GM18508 (cell line): Measurements from ENCODE around the gene SDSL.

Experiments used
- ATAC-seq: cut with Tn5 transposase; IDR thresholded peaks from one replicate; pipeline ENCODE4 v1.9.1; 2021; ENCODE audit warnings: moderate number of reproducible peaks; ENCODE audit not compliant: insufficient read depth, unreplicated experiment

SDSL gene, protein sequence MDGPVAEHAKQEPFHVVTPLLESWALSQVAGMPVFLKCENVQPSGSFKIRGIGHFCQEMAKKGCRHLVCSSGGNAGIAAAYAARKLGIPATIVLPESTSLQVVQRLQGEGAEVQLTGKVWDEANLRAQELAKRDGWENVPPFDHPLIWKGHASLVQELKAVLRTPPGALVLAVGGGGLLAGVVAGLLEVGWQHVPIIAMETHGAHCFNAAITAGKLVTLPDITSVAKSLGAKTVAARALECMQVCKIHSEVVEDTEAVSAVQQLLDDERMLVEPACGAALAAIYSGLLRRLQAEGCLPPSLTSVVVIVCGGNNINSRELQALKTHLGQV

DNA sequence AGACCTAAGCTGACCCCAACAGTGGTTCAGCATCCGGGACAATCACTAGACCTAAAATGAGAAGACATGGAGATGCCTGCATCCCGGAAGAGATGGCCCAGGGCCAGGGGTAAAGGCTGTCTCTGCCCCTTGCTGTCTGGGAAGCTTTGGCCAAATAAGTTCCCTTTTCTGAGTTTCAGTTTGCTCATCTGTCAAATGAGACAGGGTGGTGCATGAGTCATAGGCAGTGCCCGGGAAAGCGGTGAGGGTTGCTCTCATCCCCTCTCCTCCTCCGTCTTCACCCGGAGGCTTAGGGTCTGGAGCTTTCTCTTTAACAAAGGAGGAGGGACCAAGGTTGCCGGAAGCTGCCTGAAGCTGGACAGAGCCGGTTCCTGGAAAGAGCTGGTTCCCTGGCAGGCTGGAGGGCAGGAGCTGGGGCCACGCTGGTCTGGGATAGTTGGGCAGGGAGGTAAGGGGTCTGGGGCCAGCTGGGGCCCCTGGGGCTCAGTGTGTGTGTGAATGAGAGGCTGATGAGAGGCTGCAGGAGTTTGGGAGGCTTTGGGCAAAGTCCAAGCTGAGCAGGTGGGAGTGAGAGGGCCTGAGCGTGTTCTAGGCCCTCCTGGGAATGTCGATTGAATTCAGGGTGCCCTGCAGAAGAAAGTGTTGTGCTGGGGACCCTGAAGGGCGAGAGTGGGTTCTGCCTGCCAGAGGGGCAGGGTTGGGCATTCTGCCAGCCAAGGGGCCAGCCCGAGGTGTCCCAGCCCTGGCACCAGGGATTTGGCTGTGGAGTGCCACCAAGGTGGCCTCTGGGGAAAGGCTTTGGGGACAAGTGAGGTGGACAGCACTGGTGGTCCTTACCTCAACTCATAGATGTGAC lies at the start of gene SDSL:
SDSL (plus strand) TSS at position 351 of the 856 bp plus-strand sequence. CDS start 5,603 bp downstream, outside the sequence.
- peak; percentile 69 for ATAC-seq

DNA sequence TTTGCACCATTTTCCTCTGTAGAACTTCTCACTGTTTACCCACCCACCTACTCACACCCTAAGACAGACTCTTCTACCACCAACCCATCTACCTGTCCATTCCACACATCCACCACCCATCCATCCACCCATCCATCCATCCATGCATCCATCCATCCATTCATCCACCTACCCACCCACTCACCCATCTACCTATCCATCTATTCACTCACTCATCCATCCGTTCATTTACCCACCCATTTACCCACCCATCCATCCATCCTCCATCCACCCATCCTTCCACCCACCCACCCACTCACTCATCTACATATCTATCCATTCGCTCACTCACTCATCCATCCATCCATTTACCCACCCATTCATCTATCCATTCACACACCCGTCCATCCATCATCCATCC lies 48.7 kb upstream of the SDSL start:
- no peak for ATAC-seq

DNA sequence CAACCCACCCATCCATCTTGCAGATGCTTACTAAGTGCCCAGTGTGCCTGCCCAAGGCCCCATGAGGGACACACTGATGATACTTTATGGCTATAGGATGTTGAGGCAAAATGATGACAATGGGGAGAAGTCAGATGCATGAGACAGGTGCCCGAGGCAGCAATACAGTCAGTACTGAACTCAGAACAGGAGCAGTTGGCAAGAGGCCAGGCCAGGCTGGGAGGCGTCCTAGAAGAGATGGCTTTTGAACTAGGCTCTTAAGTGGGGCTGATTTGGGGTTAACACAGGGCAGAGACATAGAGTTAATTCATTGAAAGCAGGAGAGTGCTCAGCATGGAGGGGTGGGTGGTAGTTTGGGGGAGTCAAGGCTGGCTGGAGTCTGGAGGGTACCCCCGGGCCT lies 48.2 kb upstream of the SDSL start:
- ATAC-seq: no peak

DNA sequence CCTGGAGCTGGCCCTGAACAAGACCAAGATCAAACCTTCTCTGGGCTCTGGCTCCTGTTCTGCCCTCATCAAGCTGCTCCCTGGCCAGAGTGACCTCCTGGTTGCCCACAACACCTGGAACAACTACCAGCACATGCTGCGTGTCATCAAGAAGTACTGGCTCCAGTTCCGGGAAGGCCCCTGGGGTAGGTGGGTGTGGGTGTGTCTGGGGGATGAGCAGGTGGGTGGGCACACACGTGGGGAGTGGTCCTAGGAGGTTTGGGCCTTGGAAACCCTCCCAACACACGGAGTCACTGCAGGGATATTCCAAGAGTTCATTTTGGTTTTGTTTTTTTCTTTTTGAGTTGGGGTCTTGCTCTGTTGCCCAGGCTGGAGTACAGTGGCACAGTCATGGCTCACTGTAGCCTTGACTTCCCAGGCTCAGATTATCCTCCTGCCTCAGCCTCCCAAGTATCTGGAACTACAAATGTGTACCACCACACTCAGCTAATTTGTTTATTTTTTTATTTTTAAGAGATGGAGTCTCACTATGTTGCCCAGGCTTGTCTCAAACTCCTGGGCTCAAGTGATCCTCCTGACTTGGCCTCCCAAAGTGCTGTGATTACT lies 47.3 kb upstream of the SDSL start:
- no peak for ATAC-seq

DNA sequence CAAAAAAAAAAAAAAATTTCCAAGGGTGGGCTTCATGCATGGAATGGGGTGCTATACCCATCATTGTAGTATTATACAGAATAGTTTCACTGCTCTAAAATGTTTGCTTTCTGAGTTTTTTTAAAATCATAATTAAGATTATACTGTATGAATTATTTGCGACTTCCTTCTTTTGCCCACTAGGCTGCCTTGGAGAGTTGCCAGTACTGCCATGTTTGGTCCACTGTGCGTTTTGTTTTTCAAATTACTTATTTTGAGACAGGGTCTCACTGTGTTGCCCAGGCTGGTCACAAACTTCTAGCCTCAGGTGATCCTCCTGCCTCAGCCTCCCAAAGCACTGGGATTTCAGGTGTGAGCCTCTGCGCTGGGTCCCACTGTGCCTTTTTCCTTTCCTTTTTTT lies 43.9 kb upstream of the SDSL start:
- no peak for ATAC-seq

DNA sequence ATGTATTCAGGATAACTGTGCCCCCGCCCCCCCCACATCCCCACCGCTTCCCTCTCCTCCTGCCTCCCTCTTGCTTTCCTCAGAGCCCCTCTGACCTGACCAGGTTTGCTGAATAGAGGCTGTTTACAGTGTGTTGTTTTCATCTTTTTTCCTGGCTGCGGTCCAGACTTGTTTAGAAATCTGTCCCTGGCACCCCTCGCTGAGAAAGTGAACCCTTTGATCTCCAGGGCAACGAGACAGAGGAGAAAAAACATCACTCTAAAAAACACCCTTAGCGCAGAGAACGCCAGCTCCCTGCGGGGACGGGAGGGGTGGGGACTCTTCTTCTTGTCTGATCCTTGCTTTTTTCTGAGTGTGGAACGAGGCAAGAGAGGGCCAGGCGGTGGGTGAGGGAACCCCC lies 41.0 kb upstream of the SDSL start:
- ATAC-seq: no peak

DNA sequence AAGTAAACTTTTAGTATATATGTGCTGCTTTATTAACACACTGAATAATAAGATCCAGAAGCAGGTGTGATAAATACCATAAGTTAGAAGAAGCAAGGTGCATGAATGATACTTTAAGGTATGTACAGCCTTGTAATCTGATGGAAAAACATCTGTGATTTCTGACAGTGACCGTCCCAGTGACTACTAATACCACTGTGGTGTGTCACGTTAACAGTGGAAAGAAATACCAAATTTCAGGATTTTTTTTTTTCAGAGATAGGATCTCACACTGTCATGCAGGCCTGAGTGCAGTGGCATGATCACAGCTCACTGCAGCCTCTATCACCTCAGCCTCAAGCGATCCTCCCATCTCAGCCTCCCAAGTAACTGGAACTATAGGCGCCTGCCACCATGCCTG lies 40.0 kb upstream of the SDSL start:
- ATAC-seq: no peak

DNA sequence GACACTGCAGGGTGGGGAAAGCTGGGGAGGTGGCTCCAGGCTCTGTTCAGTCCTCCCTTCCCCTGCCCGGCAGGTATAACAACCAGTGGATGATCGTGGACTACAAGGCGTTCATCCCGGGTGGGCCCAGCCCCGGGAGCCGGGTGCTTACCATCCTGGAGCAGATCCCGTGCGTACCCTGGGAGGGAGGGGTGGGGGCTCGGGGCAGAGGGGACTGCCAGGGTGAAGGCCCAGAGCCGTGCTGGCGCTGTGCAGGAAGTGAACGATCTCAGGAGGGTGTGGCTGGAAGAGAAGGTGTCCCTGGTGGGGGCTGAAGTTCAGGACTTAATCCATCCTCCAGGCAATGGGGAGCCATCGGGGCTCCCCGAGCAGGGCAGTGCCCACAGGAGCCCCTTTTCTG lies 37.4 kb upstream of the SDSL start:
- ATAC-seq: no peak

DNA sequence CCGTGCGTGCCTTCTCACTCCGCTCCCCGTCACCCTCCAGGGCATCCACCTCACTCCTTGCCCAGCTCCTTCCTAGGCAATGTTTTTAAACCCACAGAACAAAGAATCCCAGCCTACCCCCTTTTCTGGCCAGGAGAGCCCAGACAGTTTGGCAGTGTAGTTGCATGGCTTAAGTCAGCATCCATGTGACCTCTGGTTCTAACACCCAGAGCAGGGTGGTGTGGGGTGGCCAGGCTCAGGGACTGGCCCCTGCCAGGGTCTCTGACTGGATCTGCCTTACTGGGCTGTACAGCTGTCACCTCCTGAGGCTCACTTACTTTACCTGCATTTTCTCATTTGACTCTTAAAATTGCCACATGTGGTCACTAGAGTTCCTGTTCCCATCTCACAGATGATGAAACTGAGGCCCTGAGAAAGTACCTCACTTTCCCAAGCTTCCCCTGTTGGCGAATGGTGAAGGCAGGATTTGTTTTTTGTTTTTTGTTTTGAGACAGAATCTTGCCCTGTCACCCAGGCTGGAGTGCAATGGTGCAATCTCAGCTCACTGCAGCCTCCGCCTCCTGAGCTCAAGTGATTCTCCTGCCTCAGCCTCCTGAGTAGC lies 36.8 kb upstream of the SDSL start:
- ATAC-seq: no peak

DNA sequence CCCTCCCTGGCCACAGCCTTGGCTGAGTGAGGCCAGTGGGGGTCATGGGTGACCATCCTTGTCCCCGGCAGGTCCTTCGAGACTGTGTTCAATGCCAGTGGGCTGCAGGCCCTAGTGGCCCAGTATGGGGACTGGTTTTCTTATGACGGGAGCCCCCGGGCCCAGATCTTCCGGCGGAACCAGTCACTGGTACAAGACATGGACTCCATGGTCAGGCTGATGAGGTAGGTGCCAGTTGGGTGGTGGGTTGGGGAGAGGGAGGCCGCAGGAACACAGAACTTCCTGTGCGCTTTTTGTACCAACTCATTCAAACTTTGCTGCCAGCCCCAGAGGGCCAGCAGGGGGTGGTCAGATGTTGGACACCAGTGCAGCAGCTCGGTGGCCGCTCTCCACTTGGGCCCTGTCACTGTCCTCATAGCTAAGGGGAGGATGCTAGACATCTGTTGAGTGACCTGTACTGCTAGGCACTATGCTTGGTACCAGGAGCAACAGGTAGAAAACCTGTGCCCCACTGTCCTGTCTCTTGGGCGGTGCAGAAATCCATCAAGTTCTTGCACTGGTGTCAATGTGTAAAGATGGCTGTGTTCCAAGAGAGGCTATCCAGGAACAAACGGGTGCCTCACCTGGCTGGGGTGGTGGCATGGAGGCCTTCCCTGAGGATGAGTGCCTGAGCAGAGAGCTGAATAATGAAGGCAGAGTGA lies 35.2 kb upstream of the SDSL start:
- no peak for ATAC-seq

DNA sequence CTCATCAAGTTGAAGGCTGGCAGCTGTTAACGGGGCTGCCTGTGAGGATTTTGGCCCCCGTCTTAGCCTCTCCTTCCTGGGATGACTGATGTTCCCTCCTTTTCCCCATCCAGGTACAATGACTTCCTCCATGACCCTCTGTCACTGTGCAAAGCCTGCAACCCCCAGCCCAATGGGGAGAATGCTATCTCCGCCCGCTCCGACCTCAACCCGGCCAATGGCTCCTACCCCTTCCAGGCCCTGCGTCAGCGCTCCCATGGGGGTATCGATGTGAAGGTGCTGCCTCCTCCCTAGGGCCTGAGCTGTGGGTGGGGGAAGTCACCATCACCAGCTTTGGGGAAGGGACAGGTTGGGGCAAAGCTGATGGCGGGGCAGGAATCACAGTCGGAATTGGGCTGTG lies 34.5 kb upstream of the SDSL start:
- ATAC-seq: no peak

DNA sequence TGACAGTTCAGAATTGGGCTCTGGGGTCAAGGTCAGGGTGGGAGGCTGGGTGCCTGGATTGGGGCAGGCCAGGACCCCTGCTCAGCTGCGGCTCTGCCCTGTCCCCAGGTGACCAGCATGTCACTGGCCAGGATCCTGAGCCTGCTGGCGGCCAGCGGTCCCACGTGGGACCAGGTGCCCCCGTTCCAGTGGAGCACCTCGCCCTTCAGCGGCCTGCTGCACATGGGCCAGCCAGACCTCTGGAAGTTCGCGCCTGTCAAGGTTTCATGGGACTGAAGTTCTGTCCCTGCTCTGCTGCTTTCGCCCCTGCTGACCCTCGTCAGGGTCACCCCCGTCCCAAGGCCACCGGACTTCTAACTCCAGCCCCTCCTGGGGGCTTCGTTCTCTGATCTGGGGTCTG lies 33.8 kb upstream of the SDSL start:
- no peak for ATAC-seq

DNA sequence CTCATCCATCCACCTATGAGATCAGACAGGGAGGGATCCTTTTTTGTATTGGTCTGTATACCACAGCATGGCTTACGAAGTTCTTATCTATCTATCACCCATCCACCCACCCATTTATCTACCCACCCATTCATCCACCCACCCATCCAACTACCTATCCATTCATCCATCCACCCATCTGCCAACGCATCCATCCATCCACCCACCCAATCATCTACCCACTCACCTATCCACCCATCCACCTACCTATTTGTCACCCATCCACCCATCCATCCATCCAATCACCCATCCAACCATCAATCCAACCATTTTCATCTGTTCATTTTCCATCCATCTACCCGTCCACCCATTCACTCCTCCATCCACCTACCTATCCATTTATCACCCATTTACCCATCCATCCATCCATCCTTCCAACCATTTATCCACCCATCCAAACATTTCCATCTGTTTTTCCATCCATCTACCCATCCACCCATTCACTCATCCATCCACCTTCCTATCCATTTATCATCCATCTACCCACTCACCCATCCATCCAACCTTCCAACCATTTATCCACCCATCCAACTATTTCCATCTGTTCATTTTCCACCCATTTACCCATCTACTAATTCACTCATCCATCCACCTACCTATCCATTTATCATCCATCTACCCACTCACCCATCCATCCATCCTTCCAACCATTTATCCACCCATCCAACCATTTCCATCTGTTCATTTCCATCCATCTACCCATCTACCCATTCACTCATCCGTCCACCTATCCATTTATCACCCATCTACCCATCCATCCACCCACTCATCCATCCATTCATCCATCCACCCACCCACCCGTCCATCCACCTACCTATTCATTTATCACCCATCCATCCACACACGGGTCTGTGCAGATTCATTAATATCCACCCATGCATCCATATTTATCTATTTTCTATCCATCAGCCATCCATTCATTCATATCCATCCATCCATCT lies 31.8 kb upstream of the SDSL start:
- ATAC-seq: no peak

DNA sequence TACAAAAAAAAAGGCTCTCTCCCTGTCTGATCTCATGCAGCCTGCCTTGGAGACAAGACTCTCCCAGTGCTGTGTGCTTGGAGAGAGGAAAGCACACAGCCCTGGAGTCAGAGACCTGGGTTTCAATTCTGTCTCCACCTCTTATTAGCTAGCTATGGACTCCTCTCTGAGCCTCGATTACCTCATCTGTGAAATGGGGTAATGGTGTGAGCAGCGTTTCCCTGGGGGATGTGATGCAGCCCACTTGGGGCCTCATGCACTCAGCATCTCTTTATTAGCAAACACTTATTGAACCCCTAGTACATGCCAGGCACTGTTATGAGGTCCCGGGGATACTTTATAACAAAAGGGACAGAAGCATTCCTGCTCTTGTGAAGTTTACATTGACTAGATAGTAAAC lies 31.0 kb upstream of the SDSL start:
- ATAC-seq: no peak

DNA sequence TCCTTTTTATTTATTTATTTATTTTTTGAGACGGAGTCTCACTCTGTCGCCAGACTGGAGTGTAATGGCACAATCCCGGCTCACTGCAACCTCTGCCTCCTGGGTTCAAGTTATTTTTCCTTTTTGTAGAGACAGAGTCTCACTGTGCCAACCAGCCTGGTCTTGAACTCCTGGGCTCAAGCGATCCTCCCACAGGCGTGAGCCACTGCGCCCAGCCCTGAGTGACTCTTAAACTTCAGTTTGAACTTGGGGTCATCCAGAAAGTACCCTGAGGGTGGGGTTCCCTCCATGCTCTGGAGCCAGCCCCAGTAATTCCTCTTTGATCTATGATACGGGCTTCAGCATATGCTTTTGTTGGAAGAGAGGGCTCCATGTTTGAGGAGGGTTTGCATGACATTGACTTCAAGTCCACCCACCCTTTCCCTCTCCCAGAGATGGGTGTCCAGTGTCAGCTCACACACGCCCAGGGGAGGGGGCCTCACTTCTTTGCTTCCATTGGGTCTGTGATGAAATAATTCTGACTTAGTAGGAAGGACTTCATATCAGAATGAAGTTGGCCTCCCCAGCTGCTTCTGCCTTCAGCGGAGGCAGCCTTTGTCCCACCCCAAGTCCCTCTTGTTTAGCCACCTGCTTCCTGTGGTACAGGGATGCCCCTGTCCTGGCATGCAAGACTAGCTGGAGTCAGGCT lies 30.4 kb upstream of the SDSL start:
- ATAC-seq: no peak

DNA sequence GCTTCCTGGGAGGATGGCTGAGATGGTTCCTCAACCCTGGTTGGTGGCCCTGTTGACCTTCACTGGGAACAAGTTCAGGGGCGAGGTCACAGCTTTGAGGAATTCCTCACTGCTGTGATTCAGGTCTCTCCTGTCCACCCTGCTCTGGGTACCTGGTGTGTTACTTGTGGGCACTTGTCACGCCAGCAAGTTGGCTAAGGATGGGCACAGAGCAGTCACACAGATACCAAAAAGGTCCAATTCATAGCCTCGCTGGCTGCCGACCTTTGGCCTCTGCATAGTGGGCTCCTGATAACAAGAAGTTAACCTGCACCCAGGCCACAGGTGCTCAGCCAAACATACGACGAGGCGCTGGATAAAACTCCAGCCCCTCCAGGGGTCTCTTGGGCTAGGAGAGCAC lies 29.7 kb upstream of the SDSL start:
- no peak for ATAC-seq

DNA sequence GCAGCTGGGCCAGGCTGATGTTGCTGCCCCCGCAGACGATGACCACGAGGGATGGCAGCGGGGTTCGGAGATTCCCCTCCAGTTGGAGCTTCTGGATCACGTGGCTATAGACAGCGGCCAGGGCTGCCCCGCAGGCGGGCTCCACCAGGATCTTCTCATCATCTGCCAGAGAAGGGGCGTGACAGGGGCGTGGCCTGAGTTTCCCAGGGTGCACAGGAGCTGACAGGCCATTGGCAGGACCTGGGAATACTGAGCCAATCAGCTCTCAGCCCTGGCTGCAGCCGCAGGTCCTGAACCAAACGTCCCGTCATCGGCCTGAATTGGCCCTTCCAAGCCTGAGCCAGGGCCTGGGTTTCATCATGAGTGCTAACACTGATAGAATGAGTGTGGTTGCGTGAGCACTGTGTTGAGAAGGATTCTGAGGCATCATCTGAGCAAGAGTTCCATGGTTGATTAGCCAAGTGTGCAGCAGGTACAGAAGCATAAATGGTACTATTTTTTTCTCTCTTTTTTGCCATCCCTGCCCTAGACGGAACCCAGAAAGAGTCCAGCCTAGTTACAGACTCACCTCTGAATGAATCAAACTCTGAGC lies 29.1 kb upstream of the SDSL start:
- no peak for ATAC-seq

DNA sequence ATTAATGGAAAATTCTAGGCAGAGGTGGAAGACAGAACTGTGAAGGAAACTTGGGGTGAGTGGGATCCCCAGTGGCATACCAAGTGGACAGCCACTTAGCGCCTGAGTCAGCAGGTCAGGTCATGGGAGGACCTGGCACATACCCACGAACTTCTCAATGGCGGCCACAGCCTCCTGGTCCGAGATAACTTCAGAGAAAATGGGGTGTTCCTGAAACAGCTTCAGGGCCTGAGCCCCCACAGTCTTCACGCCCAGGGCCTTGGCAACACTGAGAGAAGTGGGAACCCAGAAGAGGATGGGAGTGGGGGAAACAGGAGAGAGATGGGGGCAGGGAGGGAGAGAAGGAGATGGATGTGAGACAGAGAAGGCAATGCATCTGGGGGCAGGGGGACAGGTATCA lies 28.4 kb upstream of the SDSL start:
- ATAC-seq: no peak
